Measurements from ENCODE around the gene KERA.

Gene KERA

GRCh38 chr12:91099341-91099740, 41.5 kb upstream of the KERA start:
- Histone ChIP-seq H3K4me3 (ENCODE audit: low read length in 2 of 2) (no peak overlapping the region), H2BK120ac (ENCODE audit: low read depth, low read length) (no peak overlapping the region), H3K27me3 (ENCODE audit: control insufficient read depth in 3 of 3, insufficient read depth in 3 of 3, low read depth in 1 of 3, low read length in 3 of 3) (no peaks in the 10 kb centered on the region), H3K23ac (ENCODE audit: low read depth, low read length, poor library complexity) (no peak overlapping the region), H3K27ac (replicated peaks; ENCODE audit: low read length) (no peak overlapping the region), H3K4ac (ENCODE audit: low read length) (no peak overlapping the region), H2BK15ac (ENCODE audit: low read length) (no peak overlapping the region), H3K18ac (ENCODE audit: low read length) (no peak overlapping the region), H3K14ac (ENCODE audit: low read length) (no peak overlapping the region), H3K4me2 (ENCODE audit: insufficient read depth, low read length, poor library complexity, severe bottlenecking) (no peak overlapping the region), H2AFZ (ENCODE audit: low read length) (peak overlapping the region; percentile 57), H3K36me3 (replicated peaks in 1 of 2; ENCODE audit: control insufficient read depth in 2 of 2, insufficient read depth in 2 of 2, low read length in 2 of 2) (no peaks in the 10 kb centered on the region), H3K9me3 (replicated peaks in 1 of 2; ENCODE audit: control insufficient read depth in 2 of 2, insufficient read depth in 1 of 2, low read depth in 1 of 2, low read length in 2 of 2) (no peaks in the 10 kb centered on the region), H2AK5ac (ENCODE audit: low read depth, low read length) (no peak overlapping the region), H3K79me1 (ENCODE audit: low read depth, low read length) (no peaks in the 10 kb centered on the region), H4K8ac (ENCODE audit: low read depth, low read length) (no peak overlapping the region), H2BK5ac (ENCODE audit: low read length) (no peak overlapping the region), H3K4me1 (ENCODE audit: control insufficient read depth in 2 of 2, insufficient read depth in 1 of 2, low read depth in 1 of 2, low read length in 2 of 2) (peaks cover 0 to 8% of the 10 kb centered on the region in 2 donors), H2BK12ac (ENCODE audit: low read length) (no peak overlapping the region), H4K91ac (ENCODE audit: low read depth, low read length, poor library complexity) (no peak overlapping the region), H3K9ac (ENCODE audit: low read depth, low read length, poor library complexity) (no peak overlapping the region)
- no CpG with 5 or more reads among the region's 2 CpGs for WGBS, 2 donors (ENCODE audit: extremely low coverage in 2 of 2, insufficient read length in 2 of 2, insufficient replicate concordance in 1 of 2)
- DNase-seq (ENCODE audit: low spot score) = no peak

GRCh38 chr12:91098941-91099340, 41.1 kb upstream of the KERA start:
- Histone ChIP-seq H3K4me2 (ENCODE audit: insufficient read depth, low read length, poor library complexity, severe bottlenecking) (no peak overlapping the region), H3K9ac (ENCODE audit: low read depth, low read length, poor library complexity) (no peak overlapping the region), H2BK120ac (ENCODE audit: low read depth, low read length) (no peak overlapping the region), H2BK15ac (ENCODE audit: low read length) (no peak overlapping the region), H2AK5ac (ENCODE audit: low read depth, low read length) (no peak overlapping the region), H3K14ac (ENCODE audit: low read length) (no peak overlapping the region), H3K4me3 (ENCODE audit: low read length in 2 of 2) (no peak overlapping the region), H3K79me1 (ENCODE audit: low read depth, low read length) (no peaks in the 10 kb centered on the region), H3K36me3 (replicated peaks in 1 of 2; ENCODE audit: control insufficient read depth in 2 of 2, insufficient read depth in 2 of 2, low read length in 2 of 2) (no peaks in the 10 kb centered on the region), H3K4ac (ENCODE audit: low read length) (no peak overlapping the region), H3K9me3 (replicated peaks in 1 of 2; ENCODE audit: control insufficient read depth in 2 of 2, insufficient read depth in 1 of 2, low read depth in 1 of 2, low read length in 2 of 2) (no peaks in the 10 kb centered on the region), H3K4me1 (ENCODE audit: control insufficient read depth in 2 of 2, insufficient read depth in 1 of 2, low read depth in 1 of 2, low read length in 2 of 2) (peaks cover 0 to 8% of the 10 kb centered on the region in 2 donors), H2AFZ (ENCODE audit: low read length) (peak overlapping the region; percentile 57), H4K91ac (ENCODE audit: low read depth, low read length, poor library complexity) (no peak overlapping the region), H2BK12ac (ENCODE audit: low read length) (no peak overlapping the region), H3K27me3 (ENCODE audit: control insufficient read depth in 3 of 3, insufficient read depth in 3 of 3, low read depth in 1 of 3, low read length in 3 of 3) (no peaks in the 10 kb centered on the region), H3K27ac (replicated peaks; ENCODE audit: low read length) (no peak overlapping the region), H3K18ac (ENCODE audit: low read length) (no peak overlapping the region), H3K23ac (ENCODE audit: low read depth, low read length, poor library complexity) (no peak overlapping the region), H2BK5ac (ENCODE audit: low read length) (no peak overlapping the region), H4K8ac (ENCODE audit: low read depth, low read length) (no peak overlapping the region)
- DNase-seq (ENCODE audit: low spot score) = no peak
- no CpG with 5 or more reads among the region's 3 CpGs for WGBS, 2 donors (ENCODE audit: extremely low coverage in 2 of 2, insufficient read length in 2 of 2, insufficient replicate concordance in 1 of 2)

GRCh38 chr12:91098461-91098860, 40.6 kb upstream of the KERA start:
- Histone ChIP-seq H3K14ac (ENCODE audit: low read length) (no peak overlapping the region), H2BK12ac (ENCODE audit: low read length) (no peak overlapping the region), H3K4me3 (ENCODE audit: low read length in 2 of 2) (no peak overlapping the region), H3K27ac (replicated peaks; ENCODE audit: low read length) (no peak overlapping the region), H3K23ac (ENCODE audit: low read depth, low read length, poor library complexity) (no peak overlapping the region), H3K79me1 (ENCODE audit: low read depth, low read length) (no peaks in the 10 kb centered on the region), H2BK5ac (ENCODE audit: low read length) (no peak overlapping the region), H2AK5ac (ENCODE audit: low read depth, low read length) (no peak overlapping the region), H2BK15ac (ENCODE audit: low read length) (no peak overlapping the region), H2AFZ (ENCODE audit: low read length) (peak overlapping the region; percentile 11), H3K27me3 (ENCODE audit: control insufficient read depth in 3 of 3, insufficient read depth in 3 of 3, low read depth in 1 of 3, low read length in 3 of 3) (no peaks in the 10 kb centered on the region), H3K9me3 (replicated peaks in 1 of 2; ENCODE audit: control insufficient read depth in 2 of 2, insufficient read depth in 1 of 2, low read depth in 1 of 2, low read length in 2 of 2) (no peaks in the 10 kb centered on the region), H3K4me2 (ENCODE audit: insufficient read depth, low read length, poor library complexity, severe bottlenecking) (no peak overlapping the region), H3K4me1 (ENCODE audit: control insufficient read depth in 2 of 2, insufficient read depth in 1 of 2, low read depth in 1 of 2, low read length in 2 of 2) (peaks cover 0 to 8% of the 10 kb centered on the region in 2 donors), H4K8ac (ENCODE audit: low read depth, low read length) (no peak overlapping the region), H3K18ac (ENCODE audit: low read length) (no peak overlapping the region), H4K91ac (ENCODE audit: low read depth, low read length, poor library complexity) (no peak overlapping the region), H2BK120ac (ENCODE audit: low read depth, low read length) (no peak overlapping the region), H3K9ac (ENCODE audit: low read depth, low read length, poor library complexity) (no peak overlapping the region), H3K4ac (ENCODE audit: low read length) (no peak overlapping the region), H3K36me3 (replicated peaks in 1 of 2; ENCODE audit: control insufficient read depth in 2 of 2, insufficient read depth in 2 of 2, low read length in 2 of 2) (no peaks in the 10 kb centered on the region)
- DNase-seq (ENCODE audit: low spot score) = no peak

- Histone ChIP-seq H2BK12ac (ENCODE audit: low read length) (no peak overlapping the region), H3K14ac (ENCODE audit: low read length) (no peak overlapping the region), H4K91ac (ENCODE audit: low read depth, low read length, poor library complexity) (no peak overlapping the region), H3K4me1 (ENCODE audit: control insufficient read depth in 2 of 2, insufficient read depth in 1 of 2, low read depth in 1 of 2, low read length in 2 of 2) (peaks cover 0 to 8% of the 10 kb centered on the region in 2 donors), H3K4me3 (ENCODE audit: low read length in 2 of 2) (no peak overlapping the region), H2BK15ac (ENCODE audit: low read length) (no peak overlapping the region), H3K4ac (ENCODE audit: low read length) (no peak overlapping the region), H3K79me1 (ENCODE audit: low read depth, low read length) (no peaks in the 10 kb centered on the region), H2BK5ac (ENCODE audit: low read length) (no peak overlapping the region), H3K36me3 (replicated peaks in 1 of 2; ENCODE audit: control insufficient read depth in 2 of 2, insufficient read depth in 2 of 2, low read length in 2 of 2) (no peaks in the 10 kb centered on the region), H3K27me3 (ENCODE audit: control insufficient read depth in 3 of 3, insufficient read depth in 3 of 3, low read depth in 1 of 3, low read length in 3 of 3) (no peaks in the 10 kb centered on the region), H2BK120ac (ENCODE audit: low read depth, low read length) (no peak overlapping the region), H3K27ac (replicated peaks; ENCODE audit: low read length) (no peak overlapping the region), H3K18ac (ENCODE audit: low read length) (no peak overlapping the region), H2AFZ (ENCODE audit: low read length) (no peak overlapping the region), H3K9ac (ENCODE audit: low read depth, low read length, poor library complexity) (no peak overlapping the region), H2AK5ac (ENCODE audit: low read depth, low read length) (no peak overlapping the region), H3K9me3 (replicated peaks in 1 of 2; ENCODE audit: control insufficient read depth in 2 of 2, insufficient read depth in 1 of 2, low read depth in 1 of 2, low read length in 2 of 2) (no peaks in the 10 kb centered on the region), H3K4me2 (ENCODE audit: insufficient read depth, low read length, poor library complexity, severe bottlenecking) (no peak overlapping the region), H4K8ac (ENCODE audit: low read depth, low read length) (no peak overlapping the region), H3K23ac (ENCODE audit: low read depth, low read length, poor library complexity) (no peak overlapping the region)
- no CpG with 5 or more reads among the region's 1 CpG for WGBS, 2 donors (ENCODE audit: extremely low coverage in 2 of 2, insufficient read length in 2 of 2, insufficient replicate concordance in 1 of 2)
- DNase-seq (ENCODE audit: low spot score) = no peak
Observed at GRCh38 chr12:91094957-91095356, 37.1 kb upstream of the KERA start.

Data from neuronal stem cell (in vitro differentiated cells).